ENCODE measurements around the gene SULT4A1. TPM values are rescaled to one million over a fixed set of nuclear protein-coding genes. Genes with fewer than 3 reads are reported as not detected.

Gene SULT4A1
- total RNA-seq, 1 donor from 2014 or later = not detected

DNA sequence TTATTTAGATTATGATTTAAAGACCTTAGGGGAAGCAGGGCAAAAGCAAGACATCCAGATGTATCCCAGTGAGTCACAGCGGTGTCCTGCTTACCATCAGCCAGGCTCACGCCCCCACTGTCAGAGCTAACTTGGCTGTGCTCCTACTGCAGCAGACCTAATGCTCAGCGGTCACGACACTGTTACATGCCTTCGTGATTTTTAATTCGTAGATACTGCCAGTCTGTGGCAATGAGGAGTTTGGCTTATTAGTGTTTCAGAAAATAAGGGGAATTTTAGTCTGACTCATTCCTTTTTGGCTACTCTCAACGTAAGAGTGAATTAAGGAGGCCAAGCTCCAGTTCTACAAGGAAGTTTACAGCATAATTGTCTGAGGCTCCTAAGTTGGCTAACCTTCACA, 72.9 kb downstream of the SULT4A1 start:
- no peak overlapping the region for H3K4me3 Mint-ChIP-seq
- H3K9me3 Mint-ChIP-seq = no peaks in the 10 kb centered on the region
- H3K36me3 Mint-ChIP-seq (ENCODE audit: low read depth) = no peaks in the 10 kb centered on the region
- H3K4me1 Mint-ChIP-seq = no peaks in the 10 kb centered on the region
- DNase-seq = no peak
- intact Hi-C loops (cut with micrococcal nuclease) = no loop called here
- no peak overlapping the region for H3K27ac Mint-ChIP-seq
- H3K27me3 Mint-ChIP-seq = peaks cover 11% of the 10 kb centered on the region

DNA sequence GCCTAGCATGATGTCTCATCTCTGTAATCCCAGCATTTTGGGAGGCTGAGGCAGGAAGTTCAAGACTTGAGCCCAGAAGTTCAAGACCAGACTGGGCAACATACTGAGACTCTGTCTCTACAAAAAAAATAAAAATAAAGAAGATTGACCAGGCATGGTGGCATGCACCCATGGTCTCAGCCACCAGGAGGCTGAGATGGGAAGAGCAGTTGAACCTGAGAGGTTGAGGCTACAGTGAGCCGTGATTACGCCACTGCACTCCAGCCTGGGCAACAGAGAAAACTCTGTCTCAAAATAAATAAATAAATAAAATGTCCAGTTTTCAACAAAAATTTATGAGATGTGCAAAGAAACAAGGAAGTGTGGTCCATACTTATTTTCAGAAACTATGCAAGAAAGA, 78.5 kb downstream of the SULT4A1 start:
- Mint-ChIP-seq H3K4me1 (no peaks in the 10 kb centered on the region), H3K9me3 (no peaks in the 10 kb centered on the region), H3K36me3 (ENCODE audit: low read depth) (no peaks in the 10 kb centered on the region), H3K27me3 (peaks cover 14% of the 10 kb centered on the region), H3K4me3 (no peak overlapping the region), H3K27ac (no peak overlapping the region)
- no peak for DNase-seq
- intact Hi-C loops (cut with micrococcal nuclease) = no loop called here

DNA sequence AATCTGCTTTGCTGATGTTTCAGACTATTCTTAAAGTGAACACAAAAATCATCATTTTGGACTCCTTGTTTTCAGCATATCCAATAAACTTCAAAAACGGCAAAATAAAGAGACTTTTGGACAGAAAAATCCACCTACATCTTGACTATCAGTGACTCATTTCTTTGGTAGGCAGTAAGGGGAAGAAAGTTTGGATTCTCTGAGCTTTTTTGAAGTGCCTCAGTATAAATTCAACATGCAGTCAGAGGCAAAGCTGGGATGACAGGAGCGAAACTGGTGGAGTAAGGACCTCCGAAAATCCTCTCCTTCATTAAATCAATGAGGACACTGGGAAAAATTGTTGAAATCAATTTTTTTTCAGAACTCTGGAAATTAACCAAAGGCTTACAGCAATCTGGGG, 79.9 kb downstream of the SULT4A1 start:
- intact Hi-C loops (cut with micrococcal nuclease) = no loop called here
- H3K27ac Mint-ChIP-seq = no peak overlapping the region
- DNase-seq = peak; percentile 25

DNA sequence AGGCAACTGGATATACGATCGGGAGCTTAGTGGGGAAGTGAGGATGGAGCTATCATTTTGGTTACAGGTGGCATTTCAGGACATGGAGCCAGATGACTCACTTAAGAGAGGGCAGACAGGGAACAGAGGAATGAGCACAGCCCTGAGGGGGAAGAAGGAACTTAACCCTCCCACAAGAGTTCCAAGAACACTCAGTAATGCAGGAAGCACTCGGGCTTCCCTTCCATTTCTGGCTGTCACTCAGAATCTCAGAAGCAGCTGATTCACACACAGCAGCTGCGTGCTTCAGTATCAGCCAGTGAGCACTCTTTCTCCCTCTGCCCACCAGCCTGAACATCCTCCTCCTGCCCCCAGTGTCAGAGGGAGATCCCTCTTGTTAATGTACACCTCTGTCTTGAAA, 85.0 kb downstream of the SULT4A1 start:
- Mint-ChIP-seq H3K27me3 (peaks cover 4% of the 10 kb centered on the region), H3K27ac (no peak overlapping the region), H3K4me3 (no peak overlapping the region), H3K4me1 (no peaks in the 10 kb centered on the region), H3K36me3 (ENCODE audit: low read depth) (no peaks in the 10 kb centered on the region), H3K9me3 (no peaks in the 10 kb centered on the region)
- intact Hi-C loops (cut with micrococcal nuclease) = no loop called here
- peak; percentile 32 for DNase-seq

More for the DNA sequence above, 79.9 kb downstream of the SULT4A1 start:
- H3K9me3 Mint-ChIP-seq = no peaks in the 10 kb centered on the region
- H3K4me1 Mint-ChIP-seq = no peaks in the 10 kb centered on the region
- no peak overlapping the region for H3K4me3 Mint-ChIP-seq
- peaks cover 10% of the 10 kb centered on the region for H3K27me3 Mint-ChIP-seq
- no peaks in the 10 kb centered on the region for H3K36me3 Mint-ChIP-seq (ENCODE audit: low read depth)

DNA sequence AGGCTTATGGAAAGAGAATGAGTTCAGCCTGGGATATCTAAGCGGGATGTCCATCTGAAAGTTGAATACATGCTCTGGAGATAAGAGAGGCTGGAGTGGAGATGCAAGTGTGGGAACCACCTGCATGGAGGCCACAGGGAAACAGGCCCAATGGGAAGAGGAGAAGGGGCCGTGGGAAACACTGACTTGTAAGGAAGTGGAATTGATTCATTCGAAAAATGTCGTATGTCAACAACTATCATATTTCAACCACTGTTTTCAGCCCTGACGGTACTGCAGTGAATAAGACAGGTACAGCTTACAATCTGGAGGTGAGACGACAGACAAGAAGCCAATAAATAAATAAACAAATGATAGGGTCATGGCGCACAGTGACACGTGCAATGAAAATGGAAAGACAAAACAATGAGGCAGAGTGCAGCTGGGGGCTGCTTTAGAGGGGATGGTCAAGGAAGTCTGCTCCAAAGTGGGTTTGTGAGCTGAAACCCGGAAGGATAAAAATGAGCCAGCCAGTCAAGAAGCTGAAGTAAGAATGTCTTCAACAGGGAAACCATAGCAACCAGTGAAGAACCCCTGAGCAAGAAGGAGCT, 86.1 kb downstream of the SULT4A1 start:
- no peak overlapping the region for H3K4me3 Mint-ChIP-seq
- intact Hi-C loops (cut with micrococcal nuclease) = no loop called here

More for the DNA sequence above, 86.1 kb downstream of the SULT4A1 start:
- no peak overlapping the region for H3K27ac Mint-ChIP-seq
- peaks cover 4% of the 10 kb centered on the region for H3K27me3 Mint-ChIP-seq
- peak; percentile 22 for DNase-seq
- no peaks in the 10 kb centered on the region for H3K36me3 Mint-ChIP-seq (ENCODE audit: low read depth)
- no peaks in the 10 kb centered on the region for H3K4me1 Mint-ChIP-seq
- H3K9me3 Mint-ChIP-seq = no peaks in the 10 kb centered on the region

Other genes starting within 250 kb of the SULT4A1 start
- 0.23 TPM in 1 of 2 replicates, not detected in the other for gene EFCAB6, start 50.2 kb downstream of the SULT4A1 start, total RNA-seq
- not detected in 2 replicates for gene PNPLA5, start 29.5 kb upstream of the SULT4A1 start, total RNA-seq
- gene PNPLA3, start 61.3 kb upstream of the SULT4A1 start, total RNA-seq = 1.0 and 1.4 TPM in 2 replicates
- gene SAMM50, start 92.9 kb upstream of the SULT4A1 start, total RNA-seq = 60.5 and 62.8 TPM in 2 replicates
- 107 and 112 TPM in 2 replicates for gene PARVB, start 161.8 kb upstream of the SULT4A1 start, total RNA-seq